Suppressor macrophage treated with lipopolysaccharide for 4 hours (primary cell): ENCODE results near the gene SYTL3.
"Not testable (repeated sequence)": the region's sequence is repeated elsewhere in the genome, so short reads cannot be mapped to it uniquely, and the experiment has no call there.

Experiments
- DNase-seq: peaks from one replicate; pipeline ENCODE4 v3.0.0-alpha.2; 2020

SYTL3 gene

DNA sequence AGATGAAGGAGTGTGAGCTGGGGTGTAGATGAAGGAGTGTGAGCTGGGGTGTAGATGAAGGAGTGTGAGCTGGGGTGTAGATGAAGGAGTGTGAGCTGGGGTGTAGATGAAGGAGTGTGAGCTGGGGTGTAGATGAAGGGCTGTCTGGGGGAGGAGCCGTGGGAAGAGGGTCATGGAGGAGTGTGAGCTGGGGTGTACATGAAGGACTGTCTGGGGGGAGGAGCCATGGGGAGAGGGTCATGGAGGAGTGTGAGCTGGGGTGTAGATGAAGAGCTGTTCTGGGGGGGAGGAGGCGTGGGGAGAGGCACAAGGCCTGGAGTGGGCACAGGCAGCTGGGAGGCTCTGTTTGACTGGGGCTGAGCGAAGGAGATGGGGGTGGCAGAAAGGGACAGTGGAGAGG is 51.4 kb downstream of the SYTL3 start:
- DNase-seq: not testable (repeated sequence)

GRCh38 chr6:158703111-158703836 is 53.4 kb downstream of the SYTL3 start:
- no peak for DNase-seq

GRCh38 chr6:158703837-158704822 is 54.3 kb downstream of the SYTL3 start:
- peak; percentile 88 for DNase-seq

- no peak for DNase-seq
Measured at GRCh38 chr6:158705386-158706126, 55.7 kb downstream of the SYTL3 start.

- DNase-seq: no peak
Measured at GRCh38 chr6:158706369-158706982, 56.6 kb downstream of the SYTL3 start.

DNA sequence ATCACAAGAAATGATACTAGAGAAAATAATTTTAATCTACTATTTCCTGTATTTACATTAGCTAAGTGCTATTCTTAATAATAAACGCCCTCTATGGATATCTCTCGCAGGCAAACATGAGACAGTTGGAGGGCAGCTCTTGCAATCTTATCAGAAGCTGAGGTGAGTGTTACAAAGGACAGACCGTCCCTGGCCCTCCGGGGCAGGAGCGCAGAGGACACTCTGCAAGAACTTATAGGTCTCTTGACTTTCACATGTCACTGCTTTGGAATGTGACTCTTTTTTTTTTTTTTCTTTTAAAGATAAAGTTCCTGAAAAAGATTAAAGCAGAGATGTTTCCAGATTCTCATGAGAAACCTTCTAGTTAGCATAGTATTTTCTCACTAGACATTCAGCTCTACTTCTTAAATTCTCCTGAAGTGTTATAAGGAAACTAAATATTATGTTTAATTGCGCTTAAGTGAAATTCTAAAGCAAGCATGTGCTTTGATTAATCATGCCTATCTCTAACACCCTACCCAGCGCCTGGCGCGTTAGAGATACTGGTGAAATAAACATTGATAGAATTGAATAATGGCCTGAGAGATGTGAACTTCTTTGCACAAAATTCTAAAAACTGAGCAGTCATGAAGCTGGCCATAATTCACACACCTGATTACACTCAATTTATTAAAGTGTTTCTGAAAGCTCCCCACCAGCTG is 57.4 kb downstream of the SYTL3 start:
- no peak for DNase-seq

DNA sequence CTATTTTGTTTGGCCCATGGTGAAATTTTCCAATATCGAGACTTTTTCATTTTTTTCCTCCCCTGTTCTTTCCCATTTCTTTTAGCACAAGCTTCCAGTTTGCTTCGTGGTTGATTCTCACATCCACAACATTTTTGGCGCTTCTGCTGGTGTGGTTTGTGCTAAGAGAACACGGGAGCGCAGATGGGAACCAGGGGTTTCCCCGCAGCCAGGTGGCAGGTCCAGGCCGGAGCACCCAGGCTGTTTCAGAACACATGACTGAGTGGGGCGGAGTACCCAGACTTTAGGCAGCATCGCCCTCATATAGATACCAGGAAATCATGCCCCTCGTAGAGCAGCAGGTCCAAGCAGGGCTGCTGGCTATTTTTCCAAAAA is 58.0 kb downstream of the SYTL3 start:
- DNase-seq: no peak

DNA sequence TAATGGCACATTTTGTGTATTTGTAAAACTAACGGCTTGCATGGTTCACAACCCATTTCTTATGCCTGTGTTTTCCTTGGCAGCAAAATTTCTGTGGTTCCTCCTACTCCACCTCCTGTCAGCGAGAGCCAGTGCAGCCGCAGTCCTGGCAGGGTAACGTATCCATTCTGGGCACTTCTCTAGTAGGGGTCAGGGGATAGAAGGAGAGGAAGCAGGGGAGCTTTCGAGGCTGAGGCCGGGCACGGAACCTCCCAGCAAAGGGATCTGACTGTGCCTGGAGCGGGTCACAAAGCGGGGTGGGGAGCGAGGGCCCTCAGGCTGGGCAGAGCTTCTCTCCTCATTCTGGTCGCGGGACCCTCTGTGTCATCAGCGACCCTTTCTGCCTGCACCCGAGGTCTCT is 58.4 kb downstream of the SYTL3 start:
- DNase-seq: no peak

- DNase-seq: no peak
Measured at GRCh38 chr6:158709809-158710208, 60.0 kb downstream of the SYTL3 start.

DNA sequence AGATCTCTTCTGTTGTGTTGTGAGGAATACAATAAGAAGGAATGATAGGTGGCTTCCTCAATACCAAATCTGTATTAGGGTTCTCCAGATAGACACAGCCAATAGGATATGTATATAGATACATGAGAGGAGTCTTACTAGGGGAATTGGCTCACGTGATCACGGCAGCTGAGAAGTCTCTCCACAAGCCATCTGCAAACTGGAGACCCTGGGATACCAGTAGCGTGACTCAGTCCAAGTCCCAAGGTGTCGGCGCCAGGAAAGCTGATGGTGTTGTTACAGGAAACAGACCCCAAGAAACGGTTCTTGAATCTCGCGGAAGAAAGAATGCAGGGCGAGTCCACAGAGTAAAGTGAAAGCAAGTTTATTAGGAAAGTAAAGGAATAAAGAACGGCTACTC is 61.4 kb downstream of the SYTL3 start:
- no peak for DNase-seq

- no peak for DNase-seq
Measured at GRCh38 chr6:158713469-158713868, 63.6 kb downstream of the SYTL3 start.

GRCh38 chr6:158714706-158715105 is 64.9 kb downstream of the SYTL3 start:
- DNase-seq: no peak

DNA sequence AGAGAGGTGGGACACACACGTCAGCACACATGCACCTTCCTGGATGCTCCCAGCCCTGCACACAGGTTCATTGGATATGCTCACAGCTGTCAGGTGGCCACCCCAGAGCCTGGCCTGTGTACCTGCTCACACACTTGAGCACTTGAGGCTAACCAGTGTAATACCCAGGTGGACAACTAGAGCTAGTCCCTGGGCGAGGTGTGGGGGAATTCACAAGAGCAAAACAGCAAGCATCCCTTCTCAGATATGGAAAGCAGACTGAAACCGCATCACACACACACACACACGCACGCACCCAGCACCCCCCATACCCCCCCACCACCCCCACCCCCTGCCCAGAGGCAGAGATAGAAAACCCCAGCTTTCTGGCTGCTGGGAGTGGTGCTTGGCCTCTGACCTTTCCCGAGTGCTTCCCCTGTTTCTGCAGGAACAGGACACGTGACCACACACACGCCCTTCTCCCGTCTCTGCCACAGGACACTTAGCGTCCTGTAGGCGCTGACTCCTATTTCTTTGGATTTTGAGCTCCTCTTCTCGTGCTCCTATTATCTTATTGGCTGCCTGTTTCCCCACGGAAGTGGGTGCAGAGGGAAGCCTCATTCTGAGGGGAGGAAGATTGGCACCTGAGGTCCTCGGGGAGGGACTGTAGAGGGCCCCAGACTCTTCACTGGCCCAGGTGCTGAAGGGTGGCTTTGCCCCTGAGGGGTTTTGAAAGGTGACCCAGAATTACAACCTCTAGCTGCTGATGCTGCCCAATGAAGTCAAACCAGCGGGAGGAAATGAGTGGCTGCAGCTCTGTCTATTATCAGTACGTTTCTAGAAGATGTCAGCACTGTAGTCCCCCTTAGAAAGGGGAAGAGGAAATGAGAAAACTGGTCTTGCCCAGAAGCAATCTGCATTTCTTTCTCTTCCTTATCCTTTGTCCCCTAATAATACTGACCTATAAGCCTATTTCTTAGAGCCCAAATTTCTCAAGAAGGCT is 65.8 kb downstream of the SYTL3 start:
- DNase-seq: peak; percentile 75

- DNase-seq: no peak
Measured at GRCh38 chr6:158717341-158718330, 67.8 kb downstream of the SYTL3 start.

DNA sequence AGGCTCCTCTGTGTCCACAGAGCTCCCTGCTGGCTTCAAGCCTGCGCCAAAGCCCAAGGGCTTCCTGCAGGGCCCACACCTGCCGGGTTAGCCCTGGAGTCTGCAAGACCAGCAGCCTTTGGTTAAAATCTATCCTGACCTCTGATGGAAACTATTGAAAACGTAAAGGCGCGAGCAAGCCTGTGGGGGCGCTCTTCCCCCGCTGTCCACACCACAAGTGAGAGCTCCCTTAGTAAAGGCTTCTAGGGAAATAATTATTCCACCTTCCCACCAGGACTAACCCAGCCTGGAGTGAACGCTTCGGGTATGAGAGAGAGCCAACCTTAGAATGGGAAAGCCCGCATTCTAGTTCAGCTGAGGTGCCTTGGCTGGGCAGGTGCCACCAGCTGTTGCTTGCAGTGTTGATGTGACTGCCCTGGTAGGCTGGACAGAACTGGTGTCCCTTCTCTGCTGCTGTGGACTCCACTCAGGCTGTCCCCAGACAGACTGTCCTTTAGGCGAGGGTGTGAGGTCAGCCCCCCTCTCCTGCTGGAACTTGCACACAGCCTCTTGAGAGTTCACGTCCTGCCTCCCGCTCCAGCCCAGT is 68.7 kb downstream of the SYTL3 start:
- no peak for DNase-seq

DNA sequence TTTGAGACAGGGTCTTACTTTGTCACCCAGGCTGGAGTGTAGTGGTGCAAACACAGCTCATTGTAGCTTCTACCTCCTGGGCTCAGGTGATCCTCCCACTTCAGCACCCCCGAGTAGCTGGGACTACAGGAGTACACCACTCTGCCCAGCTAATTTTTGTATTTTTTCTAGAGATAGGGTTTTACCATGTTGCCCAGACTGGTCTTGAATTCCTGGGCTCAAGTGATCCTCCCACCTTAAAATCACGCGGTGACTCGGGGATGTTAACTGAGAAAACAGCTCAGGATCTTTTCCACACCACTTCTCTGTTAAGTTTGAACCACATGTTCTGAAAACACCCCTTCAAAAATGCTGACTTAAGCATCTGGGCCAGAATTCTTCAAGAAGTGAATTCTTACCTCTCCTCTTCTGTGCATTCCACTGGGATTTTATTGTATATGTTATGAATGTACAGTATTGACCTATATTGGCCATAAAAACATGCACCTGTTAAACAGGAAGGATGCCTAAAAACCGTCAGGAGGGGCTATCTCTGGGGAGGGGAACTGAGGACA is 72.4 kb downstream of the SYTL3 start:
- DNase-seq: no peak

- no peak for DNase-seq
Measured at GRCh38 chr6:158725704-158726103, 75.8 kb downstream of the SYTL3 start.

- DNase-seq: no peak
Measured at GRCh38 chr6:158729906-158730540, 80.2 kb downstream of the SYTL3 start.

DNA sequence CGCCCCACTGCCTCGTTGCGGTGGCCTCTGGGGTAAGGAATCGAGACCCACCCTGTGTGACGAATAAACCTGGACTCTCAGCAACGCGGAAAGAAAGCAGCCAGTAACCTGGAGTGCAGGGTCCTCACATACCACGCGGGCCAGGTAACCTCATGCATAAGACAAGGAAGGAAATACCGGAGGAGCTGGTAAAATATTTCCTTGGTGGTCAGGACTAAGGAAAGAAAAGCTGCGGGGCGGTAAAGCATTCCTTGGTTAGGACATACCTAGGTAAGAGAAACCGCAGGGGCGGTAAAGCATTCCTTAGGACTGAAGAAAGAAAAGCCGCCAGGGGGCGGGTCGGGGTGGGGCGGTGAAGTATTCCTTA is 80.7 kb downstream of the SYTL3 start:
- no peak for DNase-seq
